HuH-7.5 (cell line): ENCODE data around the gene PRPF6.

Experiments used
- DNase-seq: peaks from one replicate; pipeline ENCODE4 v3.0.0; 2011; ENCODE audit warnings: low spot score

Gene PRPF6

DNA sequence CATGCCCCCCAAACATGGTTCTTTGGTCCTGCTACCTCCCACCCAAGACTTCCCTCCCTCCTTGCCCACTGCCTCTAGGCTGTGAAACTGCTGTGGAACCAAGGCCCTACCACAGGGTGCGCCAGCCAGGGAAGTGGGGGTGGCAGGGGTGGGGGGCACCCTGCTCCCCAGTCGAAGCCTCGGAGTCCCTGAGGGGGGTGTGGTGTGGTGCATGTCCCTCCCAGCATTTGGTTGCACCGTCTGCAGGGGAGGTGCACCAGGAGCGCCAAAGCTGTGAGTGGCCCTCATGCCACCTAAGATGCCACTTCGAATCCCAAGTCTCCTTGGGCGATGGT is 96.6 kb downstream of the PRPF6 start:
- DNase-seq: no peak

DNA sequence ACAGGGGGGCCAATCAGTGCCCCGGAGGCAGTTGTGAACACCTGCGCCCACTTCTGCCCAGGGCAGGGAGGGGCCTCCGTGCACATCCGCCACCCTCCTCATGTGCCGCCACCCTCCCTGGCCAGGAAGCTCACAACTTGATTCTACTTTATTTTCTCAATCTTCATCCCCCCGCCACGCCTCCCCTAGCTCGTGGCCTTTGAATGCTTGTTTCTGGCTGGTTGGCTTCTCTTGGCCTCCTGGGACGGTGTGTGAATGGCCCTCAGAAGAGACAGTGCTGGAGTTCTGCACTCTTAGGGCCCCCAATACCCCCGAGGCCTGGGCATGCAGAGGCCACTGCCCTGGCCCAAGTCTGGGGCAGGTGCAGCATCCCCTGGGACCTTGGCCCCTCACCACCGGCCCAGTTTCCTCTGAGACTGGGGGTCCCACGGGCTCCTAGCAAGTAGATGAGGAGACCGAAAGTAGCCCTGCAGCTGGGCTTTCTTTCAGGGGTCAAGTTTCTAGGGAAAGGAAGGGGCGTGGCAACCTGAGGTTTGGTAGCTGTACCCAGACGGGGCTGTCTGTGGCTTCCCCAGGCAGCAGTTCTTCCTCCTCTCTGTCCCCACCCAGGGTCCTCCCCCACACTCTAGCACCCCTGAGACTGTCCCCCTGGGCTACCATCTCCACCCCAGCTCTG is 97.1 kb downstream of the PRPF6 start:
- DNase-seq: no peak

DNA sequence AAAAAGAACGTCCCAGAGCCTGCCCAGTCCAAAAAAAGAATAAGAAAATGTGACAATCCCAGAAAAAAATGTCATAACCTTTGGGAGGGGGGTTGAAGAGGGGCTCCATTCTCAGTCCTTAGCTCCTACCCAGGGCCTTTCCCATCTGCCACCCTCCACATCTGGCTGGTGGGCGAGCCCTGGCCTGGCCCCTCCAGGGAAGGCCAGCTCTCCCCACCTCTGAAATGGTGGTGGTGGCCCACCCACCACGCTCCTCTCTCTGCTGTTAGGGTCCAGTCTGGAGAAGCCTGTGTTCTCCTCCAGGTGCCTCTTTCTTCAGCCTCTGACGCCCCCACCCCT is 98.0 kb downstream of the PRPF6 start:
- no peak for DNase-seq

DNA sequence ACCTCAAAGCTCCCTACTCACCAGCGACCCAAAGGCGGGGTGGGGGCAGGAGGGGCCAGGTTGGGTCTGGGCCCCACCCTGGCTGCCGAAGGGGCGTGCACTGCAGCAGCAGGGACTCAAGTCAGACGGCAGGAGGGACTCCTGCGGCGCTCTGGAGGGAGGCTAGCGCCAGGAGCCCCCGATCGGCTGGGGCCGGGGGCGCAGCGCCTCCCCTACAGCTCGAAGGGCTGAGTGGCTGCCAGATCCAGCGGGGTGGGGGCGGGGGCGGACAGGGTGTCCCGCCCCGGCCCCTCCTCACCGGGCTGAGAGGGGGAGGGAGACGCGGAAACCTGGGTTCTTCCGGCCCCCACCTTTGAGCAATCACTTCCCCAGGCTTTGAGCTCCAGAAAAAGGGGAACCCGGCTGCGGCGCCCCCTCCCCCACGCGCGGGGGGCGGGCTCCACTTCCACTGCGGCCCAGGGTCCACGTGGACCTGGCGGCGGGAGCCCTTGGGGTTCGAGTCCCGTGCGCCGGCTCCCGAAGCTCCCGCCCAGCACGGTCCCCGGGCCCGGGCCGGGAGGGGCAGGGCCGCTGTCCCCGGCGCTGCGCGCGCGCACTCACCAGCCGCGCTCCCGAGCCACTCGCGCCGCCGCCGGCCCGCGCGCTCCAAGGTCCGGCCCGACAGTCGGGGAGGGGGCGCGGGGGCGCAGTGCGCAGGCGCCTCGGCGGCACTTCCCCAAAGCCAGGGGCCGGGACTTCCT is 98.5 kb downstream of the PRPF6 start, which contains the start of gene RGS19:
Gene RGS19, minus strand, starts transcription at position 246 of the 740 bp plus-strand sequence. CDS start 2,632 bp downstream, outside the sequence.
- DNase-seq: peak; percentile 85

DNA sequence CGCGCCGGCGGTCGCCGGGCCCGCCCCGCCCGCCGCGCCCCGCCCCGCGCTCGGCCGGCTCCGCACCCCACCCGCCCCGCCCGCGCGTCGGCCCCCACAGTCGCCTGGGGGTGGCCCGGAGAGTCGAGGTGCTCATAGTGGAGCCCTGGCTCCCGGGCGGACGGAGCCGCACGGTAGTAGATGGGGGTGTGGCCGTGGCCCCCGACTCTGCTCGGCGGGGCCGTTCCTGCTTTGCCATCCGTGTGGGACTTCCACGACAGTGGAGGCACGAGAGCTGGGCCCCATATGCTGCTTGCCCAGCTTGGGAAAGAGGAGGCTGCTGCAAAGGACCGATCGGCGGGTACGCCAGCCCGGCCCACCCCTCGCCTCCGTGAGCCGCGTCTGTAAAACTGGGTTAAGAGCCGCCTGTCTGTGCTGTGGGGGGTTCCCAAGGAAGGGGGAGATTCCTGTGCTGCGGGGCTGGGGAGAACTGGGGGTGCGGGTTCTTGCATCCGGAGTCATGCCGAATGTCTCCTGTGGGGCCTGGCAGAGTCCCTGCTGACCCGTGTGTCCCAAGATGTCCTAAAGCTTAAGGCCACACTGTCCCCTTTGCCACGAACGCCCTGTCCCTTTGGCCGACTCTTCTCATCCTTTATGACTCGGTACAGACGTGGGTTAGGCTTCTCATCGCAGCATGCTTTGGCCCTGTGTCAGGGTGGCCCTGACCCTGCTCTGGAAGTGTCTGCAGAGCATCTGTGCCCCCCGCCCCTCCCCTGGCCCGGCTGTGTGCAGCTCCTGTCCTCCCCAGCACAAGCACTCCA is 99.3 kb downstream of the PRPF6 start, which contains the start of gene OPRL1:
Gene OPRL1, plus strand, starts transcription at position 70 of the 800 bp plus-strand sequence. CDS start 12,639 bp downstream, outside the sequence.
- no peak for DNase-seq

DNA sequence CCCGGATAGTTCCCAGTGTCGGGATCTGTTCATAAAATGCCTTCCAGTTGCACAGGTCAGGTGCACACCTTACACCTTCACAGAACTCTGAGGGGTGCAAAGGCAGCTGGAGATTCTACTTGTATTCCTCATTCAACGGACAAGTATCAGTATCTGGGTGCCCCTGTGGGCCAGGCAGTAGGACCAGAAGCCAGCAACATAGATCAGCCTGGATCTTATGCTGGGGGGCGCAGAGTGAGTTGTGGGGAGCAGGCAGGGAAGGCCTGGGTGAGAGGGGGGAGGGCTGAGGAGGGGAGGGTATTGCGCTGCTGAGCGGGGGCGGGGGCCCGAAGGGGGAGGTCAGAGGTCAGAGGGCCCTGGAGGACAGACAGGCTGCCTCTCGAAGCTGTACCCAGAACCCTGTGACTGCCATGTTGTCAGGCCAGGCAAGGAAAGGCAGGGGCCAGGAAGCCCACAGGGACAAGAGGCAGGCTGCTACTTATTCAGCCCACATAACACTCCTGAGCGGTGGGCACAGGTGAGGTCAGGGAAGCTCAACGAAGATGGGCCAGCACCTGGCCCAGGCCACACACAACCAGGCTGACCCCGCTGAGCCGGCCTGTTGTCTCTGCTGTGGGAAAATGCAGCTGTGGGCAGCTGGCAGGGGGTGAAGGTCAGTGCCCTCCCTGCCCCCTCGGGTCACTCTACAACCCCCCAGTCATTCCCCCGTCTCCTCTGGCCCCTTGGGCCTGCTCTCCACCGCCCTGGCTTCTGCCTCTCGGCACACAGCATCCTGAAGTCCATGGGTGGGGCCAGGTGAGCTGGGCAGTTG is 100.1 kb downstream of the PRPF6 start:
- no peak for DNase-seq

DNA sequence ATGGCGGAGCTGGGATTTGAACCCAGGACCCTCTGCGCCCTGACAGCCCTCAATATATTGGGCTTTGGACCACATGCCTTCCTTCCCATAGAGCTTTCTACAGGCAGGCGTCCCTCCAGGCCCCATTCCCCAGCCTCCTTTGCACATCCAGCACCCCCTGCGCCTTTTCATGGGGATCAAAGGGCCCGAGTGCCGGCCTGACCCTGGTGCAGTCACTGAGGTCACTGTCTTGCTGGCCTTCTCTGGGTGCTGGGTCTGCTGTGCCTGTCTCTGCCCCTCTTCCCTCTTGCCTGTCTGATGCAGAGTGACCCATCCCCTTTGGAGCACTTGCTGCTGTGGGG is 100.7 kb downstream of the PRPF6 start:
- DNase-seq: no peak

DNA sequence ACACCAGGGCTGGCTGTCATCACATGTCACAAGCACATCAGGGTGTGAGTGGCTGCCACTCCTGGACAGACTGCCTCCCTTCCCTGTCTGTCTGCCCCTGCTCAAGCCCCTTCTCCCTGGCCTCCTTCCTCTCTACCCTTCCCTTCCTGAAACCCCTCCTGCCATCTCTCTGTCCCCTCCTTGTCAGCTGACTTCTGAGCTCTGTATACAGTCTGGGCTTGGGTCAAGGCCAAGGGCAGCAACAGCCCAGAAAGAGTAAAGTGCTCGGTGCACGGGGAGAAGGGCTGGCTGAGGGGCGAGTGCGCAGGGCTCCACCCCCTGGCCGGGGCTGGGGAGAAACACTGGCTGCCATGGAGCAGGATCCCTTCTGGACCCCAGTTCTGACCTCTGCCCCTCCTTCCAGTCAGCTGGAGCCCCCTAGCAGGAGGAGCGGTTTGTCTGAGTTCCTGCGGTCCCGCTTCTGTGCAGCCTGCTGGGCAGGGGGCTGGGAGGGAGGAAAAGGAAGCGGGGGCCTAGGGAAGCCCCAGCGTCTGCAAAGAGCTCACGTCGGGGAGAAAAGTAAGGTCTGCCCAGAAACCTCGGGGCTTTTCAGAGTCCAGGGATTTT is 101.3 kb downstream of the PRPF6 start:
- DNase-seq: no peak
